HG03469 (cell line): ENCODE data around the gene DRC3.

Source experiments
- ATAC-seq: cut with Tn5 transposase; IDR thresholded peaks from one replicate; pipeline ENCODE4 v1.9.1; 2021; ENCODE audit warnings: mild to moderate bottlenecking, moderate library complexity, moderate number of reproducible peaks; ENCODE audit not compliant: unreplicated experiment

DRC3 gene

GRCh38 chr17:18041776-18042175, 69.1 kb downstream of the DRC3 start:
- no peak for ATAC-seq

- ATAC-seq: no peak
Measured at GRCh38 chr17:18042983-18043382, 70.3 kb downstream of the DRC3 start.

GRCh38 chr17:18043491-18043890, 70.8 kb downstream of the DRC3 start:
- no peak for ATAC-seq

GRCh38 chr17:18044609-18045008, 71.9 kb downstream of the DRC3 start:
- ATAC-seq: no peak

- ATAC-seq: no peak
Measured at GRCh38 chr17:18045691-18046350, 73.2 kb downstream of the DRC3 start.

GRCh38 chr17:18055597-18055996, 82.9 kb downstream of the DRC3 start:
- ATAC-seq: no peak

- no peak for ATAC-seq
Measured at GRCh38 chr17:18056214-18056613, 83.6 kb downstream of the DRC3 start.

GRCh38 chr17:18059283-18059682, 86.6 kb downstream of the DRC3 start:
- ATAC-seq: no peak

- no peak for ATAC-seq
Measured at GRCh38 chr17:18064053-18064452, 91.4 kb downstream of the DRC3 start.

- no peak for ATAC-seq
Measured at GRCh38 chr17:18065546-18065945, 92.9 kb downstream of the DRC3 start.
